Right atrium auricular region (tissue), 2 donors: ENCODE results near the gene PIK3R5. TPM values are rescaled to one million over a fixed set of nuclear protein-coding genes. Genes with fewer than 3 reads are reported as not detected.

ENCODE experiments used
- DNase-seq: peaks from one replicate; pipeline ENCODE4 v3.0.0-alpha.2; 2019; ENCODE audit warnings: low spot score
- H3K27ac ChIP-seq, 2 donors: fragments of 200-600 bp; sonication (generic); 1 replicate in 1 of 2; 2 replicates in 1 of 2; pipeline ENCODE4 v1.5.1; 2016 to 2019
- H3K27me3 ChIP-seq, 2 donors: fragments of 200-600 bp; sonication (generic); one replicate each; pipeline versions ENCODE4 v1.5.1 to v1.6.0; 2017 to 2019
- H3K36me3 ChIP-seq: fragments of 200-600 bp; sonication (generic); one replicate; pipeline ENCODE4 v1.5.1; 2016
- H3K4me1 ChIP-seq, 2 donors: fragments of 200-600 bp; sonication (generic); one replicate each; pipeline versions ENCODE4 v1.5.1 to v1.6.0; 2017 to 2019
- H3K4me3 ChIP-seq, 2 donors: fragments of 200-600 bp; sonication (generic); 1 replicate in 1 of 2; 2 replicates in 1 of 2; pipeline ENCODE4 v1.5.1; 2017 to 2019; ENCODE audit warnings: mild to moderate bottlenecking in 1 of 2, moderate library complexity in 1 of 2
- H3K9me3 ChIP-seq, 2 donors: fragments of 200-600 bp; sonication (generic); one replicate each; pipeline ENCODE4 v1.5.1; 2019
- CTCF ChIP-seq, 2 donors: fragments of 200-600 bp; sonication (generic); IDR thresholded peaks; one replicate each; pipeline ENCODE4 v1.5.1; 2019; ENCODE audit warnings: antibody characterized with exemption in 2 of 2
- total RNA-seq, 2 donors: library from RNA; depleted of rRNA; stranded (reverse); fragments of >200 nt; gene quantifications; one replicate each; pipeline ENCODE4 v1.1.0, GENCODE V29; 2016

PIK3R5 gene
- total RNA-seq, 2 donors from 2014 or later = 5.0 to 7.5 TPM

DNA sequence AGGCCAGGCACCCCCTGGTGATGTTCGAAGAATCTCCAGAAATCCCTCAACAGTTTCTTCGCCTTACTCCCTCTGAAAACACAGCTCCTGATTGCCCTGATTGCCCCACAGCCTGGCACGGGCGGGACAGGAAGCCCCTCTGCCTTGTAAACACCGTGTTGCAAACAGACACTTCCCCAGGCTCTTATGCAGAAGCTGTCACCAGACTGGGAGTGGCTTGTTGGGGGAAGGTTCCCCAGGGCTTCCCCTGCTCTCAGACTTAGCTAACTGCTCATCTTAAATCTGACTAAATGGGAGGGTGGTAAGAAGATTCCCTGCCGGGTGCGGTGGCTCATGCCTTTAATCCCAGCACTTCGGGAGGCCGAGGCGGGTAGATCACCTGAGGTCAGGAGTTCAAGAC lies 11.2 kb downstream of the PIK3R5 start:
- no peaks in the 10 kb centered on the region for H3K36me3 ChIP-seq
- H3K9me3 ChIP-seq = no peaks in the 10 kb centered on the region
- H3K27me3 ChIP-seq = no peaks in the 10 kb centered on the region
- no peak overlapping the region for H3K4me3 ChIP-seq
- DNase-seq = peak; percentile 72
- TF ChIP-seq CTCF (IDR thresholded peaks at IDR 0.05) = no peak
- H3K27ac ChIP-seq = peak overlapping the region in 1 of 2 donors; percentile 22
- no peaks in the 10 kb centered on the region for H3K4me1 ChIP-seq

GRCh38 chr17:8953156-8953885 lies 12.2 kb downstream of the PIK3R5 start:
- Histone ChIP-seq H3K4me1 (no peaks in the 10 kb centered on the region), H3K27me3 (no peaks in the 10 kb centered on the region), H3K36me3 (no peaks in the 10 kb centered on the region), H3K4me3 (no peak overlapping the region), H3K27ac (peak overlapping the region; percentile 16 to 22), H3K9me3 (no peaks in the 10 kb centered on the region)
- no peak for TF ChIP-seq CTCF (IDR thresholded peaks at IDR 0.05)
- no peak for DNase-seq

- no peaks in the 10 kb centered on the region for H3K27me3 ChIP-seq
- H3K4me3 ChIP-seq = no peak overlapping the region
- no peak overlapping the region for H3K27ac ChIP-seq
- TF ChIP-seq CTCF (IDR thresholded peaks at IDR 0.05) = no peak
- no peaks in the 10 kb centered on the region for H3K4me1 ChIP-seq
- no peaks in the 10 kb centered on the region for H3K36me3 ChIP-seq
- no peaks in the 10 kb centered on the region for H3K9me3 ChIP-seq
- no peak for DNase-seq
Observed at GRCh38 chr17:8952191-8952590, 13.3 kb downstream of the PIK3R5 start.

- H3K9me3 ChIP-seq = no peaks in the 10 kb centered on the region
- H3K27ac ChIP-seq = no peak overlapping the region
- H3K4me1 ChIP-seq = no peaks in the 10 kb centered on the region
- no peaks in the 10 kb centered on the region for H3K36me3 ChIP-seq
- H3K4me3 ChIP-seq = no peak overlapping the region
- no peak for TF ChIP-seq CTCF (IDR thresholded peaks at IDR 0.05)
- no peaks in the 10 kb centered on the region for H3K27me3 ChIP-seq
- DNase-seq = no peak
Observed at GRCh38 chr17:8951206-8951605, 14.3 kb downstream of the PIK3R5 start.

DNA sequence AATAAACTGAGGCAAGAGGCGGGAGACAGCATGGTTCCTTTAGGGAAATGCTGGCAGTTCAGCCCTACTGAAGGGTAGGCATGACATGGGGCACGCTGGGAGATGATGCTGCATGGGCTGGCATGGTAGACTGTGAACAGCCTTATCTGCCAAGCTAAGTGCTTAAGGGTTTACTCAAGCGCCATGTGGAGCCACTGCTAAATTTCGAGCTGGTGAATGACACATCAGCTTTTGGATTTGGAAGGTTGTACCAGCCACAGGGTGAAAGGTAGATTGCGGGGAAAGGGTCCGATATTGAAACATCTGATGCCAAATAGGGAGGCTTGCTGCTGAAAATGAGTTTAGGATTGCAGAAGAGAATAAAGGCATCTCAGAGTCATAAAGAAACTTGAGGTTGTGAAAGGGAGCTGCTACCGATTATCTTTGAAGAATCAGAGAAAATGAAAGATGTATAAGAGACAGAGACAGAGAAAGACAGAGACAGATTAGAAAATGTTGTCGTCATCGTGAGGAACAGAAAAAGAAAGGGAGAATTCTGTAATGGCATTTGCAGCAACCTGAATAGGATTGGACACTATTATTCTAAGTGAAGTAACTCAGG lies 16.3 kb downstream of the PIK3R5 start:
- no peaks in the 10 kb centered on the region for H3K36me3 ChIP-seq
- DNase-seq = no peak
- no peak for TF ChIP-seq CTCF (IDR thresholded peaks at IDR 0.05)
- no peaks in the 10 kb centered on the region for H3K9me3 ChIP-seq
- no peaks in the 10 kb centered on the region for H3K4me1 ChIP-seq
- H3K4me3 ChIP-seq = no peak overlapping the region
- H3K27ac ChIP-seq = no peak overlapping the region
- H3K27me3 ChIP-seq = no peaks in the 10 kb centered on the region
